Nucleus accumbens (tissue), 56 donors: Measurements from ENCODE around the gene CUL2.

Source experiments
- DNase-seq, 56 donors: peaks; one replicate each; lab custom pipeline; 2025; lab: John Stamatoyannopoulos, UW

The CUL2 gene

GRCh38 chr10:35090162-35090954 is at the start of gene CUL2:
TSS of gene CUL2 (minus strand) at chr10:35090341. CDS start at chr10:35071317, 19,024 bp downstream.
- peak; percentile 46 to 97 (median 89) for DNase-seq

- no peak for DNase-seq
These were observed 46.2 kb upstream of the CUL2 start for GRCh38 chr10:35136263-35136815.

DNA sequence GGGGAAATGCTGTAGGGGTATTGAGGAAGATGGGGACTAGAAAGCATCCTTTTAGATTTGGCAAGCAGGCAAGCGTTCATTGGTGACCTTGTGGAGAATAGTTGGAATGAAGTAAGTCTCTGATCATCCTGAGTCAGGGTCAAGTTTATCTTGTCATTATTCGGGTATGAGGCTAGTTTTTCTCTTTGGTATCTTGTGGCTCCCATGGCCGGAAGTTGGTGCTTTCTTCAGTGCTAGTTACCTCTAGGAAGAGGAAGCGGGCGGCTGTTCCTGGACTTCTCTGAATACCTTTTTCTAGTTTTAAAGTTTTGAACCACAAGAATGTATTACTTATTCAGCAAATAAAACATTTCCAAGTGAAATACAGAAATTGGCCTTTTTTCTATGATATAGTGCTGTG is 45.7 kb upstream of the CUL2 start:
- DNase-seq, result no peak

- DNase-seq, result no peak
These were observed 43.4 kb upstream of the CUL2 start for GRCh38 chr10:35133586-35133985.

- DNase-seq, result no peak
These were observed 42.6 kb upstream of the CUL2 start for GRCh38 chr10:35132727-35133126.

- no peak for DNase-seq
These were observed 40.5 kb upstream of the CUL2 start for GRCh38 chr10:35130663-35131062.

GRCh38 chr10:35129185-35129674 is 39.1 kb upstream of the CUL2 start:
- DNase-seq, result no peak

- peak in 34 of 56 donors; percentile 16 to 74 (median 54) for DNase-seq
These were observed 37.2 kb upstream of the CUL2 start for GRCh38 chr10:35127289-35127891.

- peak; percentile 79 to 99 (median 94) for DNase-seq
These were observed 36.6 kb upstream of the CUL2 start, which contains the start of gene CREM for GRCh38 chr10:35126530-35127288. TSS of gene CREM (plus strand) at chr10:35126846. CDS start at chr10:35137836, 10,990 bp downstream.

DNA sequence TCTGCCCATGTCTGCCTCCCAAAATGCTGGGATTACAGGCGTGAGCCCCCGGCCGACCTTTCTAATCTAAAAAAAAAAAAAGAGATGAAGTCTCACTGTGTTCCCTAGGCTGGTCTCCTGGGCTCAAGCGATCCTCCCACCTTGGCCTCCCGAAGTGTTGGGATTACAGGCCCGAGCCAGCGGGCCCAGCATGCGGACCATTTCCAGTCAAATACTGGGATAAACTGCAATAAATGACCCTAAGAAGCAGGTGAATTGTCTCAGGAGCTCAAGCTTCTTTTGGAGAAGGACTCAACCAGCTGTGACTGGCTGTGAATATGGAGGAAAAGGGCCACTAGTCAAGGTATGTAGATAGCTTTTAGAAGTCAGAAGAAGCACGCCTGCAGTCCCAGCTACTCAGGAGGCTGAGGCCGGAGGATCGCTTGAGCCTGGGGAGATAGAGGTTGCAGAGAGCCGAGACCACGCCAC is 36.0 kb upstream of the CUL2 start:
- DNase-seq, result peak in 1 of 56 donors; percentile 22

- DNase-seq, result no peak
These were observed 34.4 kb upstream of the CUL2 start for GRCh38 chr10:35124540-35124939.

DNA sequence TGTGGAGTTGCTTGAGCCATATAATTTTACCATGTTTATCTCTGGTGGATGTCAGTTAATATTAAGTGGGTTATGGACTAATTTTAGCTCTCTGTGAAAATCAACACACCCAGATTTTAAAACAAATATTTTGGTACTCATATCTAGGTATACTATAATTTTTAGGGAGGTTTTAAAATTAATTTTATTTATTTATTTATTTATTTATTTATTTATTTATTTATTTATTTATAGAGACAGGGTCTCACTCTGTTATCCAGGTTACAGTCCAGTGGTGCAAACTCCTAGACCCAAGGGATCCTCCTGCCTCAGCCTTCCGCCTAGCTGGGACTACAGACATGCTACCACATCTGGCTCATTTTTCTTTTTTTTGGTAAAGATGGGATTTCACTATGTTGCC is 29.2 kb upstream of the CUL2 start:
- DNase-seq, result no peak

DNA sequence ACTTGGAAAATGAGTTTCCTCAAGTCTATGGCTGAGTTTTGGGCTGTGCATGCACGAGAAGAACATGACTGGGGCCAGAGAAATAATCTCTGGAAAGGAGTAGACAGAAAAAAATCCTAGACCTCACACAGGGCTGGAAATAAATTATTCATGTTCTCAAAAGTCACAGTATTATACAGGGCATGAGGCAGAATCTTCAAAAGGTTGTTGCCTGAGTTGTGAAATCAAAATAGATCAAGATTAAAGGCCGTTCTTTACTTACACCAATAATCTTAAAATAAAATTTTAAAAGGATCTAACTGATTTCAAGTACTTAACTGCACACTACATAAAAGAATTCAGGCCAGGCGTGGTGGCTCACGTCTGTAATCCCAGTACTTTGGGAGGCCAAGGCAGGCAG is 22.4 kb upstream of the CUL2 start:
- no peak for DNase-seq

- no peak for DNase-seq
These were observed 13.7 kb upstream of the CUL2 start for GRCh38 chr10:35103882-35104281.

DNA sequence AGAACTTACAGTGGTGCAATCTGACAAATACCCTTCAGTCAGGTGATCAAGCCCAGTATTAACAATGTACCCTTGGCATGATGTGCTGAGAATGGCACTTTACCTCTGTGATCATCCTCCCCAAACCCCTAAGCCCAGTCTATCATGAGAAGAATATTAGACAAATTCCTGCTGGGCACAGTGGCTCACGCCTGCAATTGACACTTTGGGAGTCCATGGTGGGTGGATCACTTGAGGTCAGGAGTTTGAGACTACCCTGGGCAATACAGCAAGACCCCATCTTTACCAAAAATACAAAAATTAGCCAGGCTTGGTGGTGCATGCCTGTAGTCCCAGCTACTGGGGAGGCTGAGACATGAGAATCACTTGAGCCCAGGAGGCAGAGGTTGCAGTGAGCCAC is 7.4 kb upstream of the CUL2 start:
- DNase-seq, result no peak

DNA sequence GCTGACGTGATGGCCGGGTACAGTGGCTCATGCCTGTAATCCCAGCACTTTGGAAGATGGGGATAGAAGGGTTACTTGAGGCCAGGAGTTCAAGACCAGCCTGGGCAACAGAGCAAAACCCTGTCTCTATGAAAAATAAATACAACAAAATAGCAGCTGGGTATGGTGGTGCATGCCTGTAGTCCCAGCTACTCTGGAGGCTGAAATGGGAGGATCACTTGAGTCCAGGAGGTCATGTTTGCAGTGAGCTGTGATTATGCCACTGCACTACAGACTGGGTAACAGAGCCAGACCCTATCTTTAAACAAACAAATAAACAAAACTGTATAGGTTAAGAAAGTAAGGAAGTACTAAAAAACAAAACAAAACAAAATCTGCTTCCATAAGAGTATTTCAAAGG is 6.2 kb upstream of the CUL2 start:
- DNase-seq, result no peak

GRCh38 chr10:35092851-35093250 is 2.7 kb upstream of the CUL2 start:
- no peak for DNase-seq

DNA sequence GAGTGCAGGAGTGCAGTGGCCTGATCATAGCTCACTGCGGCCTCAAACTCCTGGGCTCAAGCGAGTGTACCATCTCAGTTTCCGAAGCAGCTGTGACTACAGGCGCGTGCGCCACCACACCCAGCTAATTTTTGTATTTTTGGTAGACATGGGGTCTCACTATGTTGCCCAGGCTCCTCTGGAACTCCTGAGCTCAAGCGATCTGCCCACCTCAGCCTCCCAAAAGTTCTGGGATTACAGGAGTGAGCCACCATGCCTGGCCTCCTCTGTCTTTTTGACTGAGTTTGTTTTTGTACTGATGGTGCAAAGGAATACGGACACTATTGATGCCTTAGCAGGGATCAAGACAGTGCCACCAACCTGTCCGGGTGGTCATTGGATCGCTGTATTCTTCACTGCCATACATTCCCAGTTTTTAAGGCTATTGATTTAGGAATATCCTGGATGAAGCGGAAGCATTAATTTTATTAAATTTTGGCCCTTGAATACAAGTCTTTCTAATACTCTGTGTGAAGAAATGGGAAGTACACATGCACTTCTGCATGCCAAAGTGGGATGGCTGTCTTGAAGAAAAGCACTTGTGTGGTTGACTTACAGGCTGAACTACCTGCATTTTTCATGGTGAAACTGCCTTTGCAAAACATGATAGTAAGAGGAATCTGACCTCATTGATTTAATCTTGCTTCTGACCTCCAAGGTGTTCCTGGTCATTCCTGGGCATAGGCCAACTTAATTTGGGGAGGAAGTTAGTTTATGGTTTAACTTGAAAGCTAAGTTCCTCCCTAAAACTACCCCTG is 2.1 kb upstream of the CUL2 start:
- DNase-seq, result no peak

- peak in 5 of 56 donors; percentile 22 to 64 (median 49) for DNase-seq
These were observed 455 bp downstream of the CUL2 start for GRCh38 chr10:35089611-35090161.
